Body of pancreas (tissue), 4 donors: ENCODE measurements around the gene ITGA2. TPM values are rescaled to one million over a fixed set of nuclear protein-coding genes. Genes with fewer than 3 reads are reported as not detected.

ENCODE experiments used
- ATAC-seq: fragments of 150-250 bp; one replicate; pipeline ENCODE4 v1.9.1; 2016
- DNase-seq, 4 donors: peaks; one replicate each; pipeline ENCODE4 v3.0.0-alpha.2; 2019
- H3K27ac ChIP-seq, 4 donors: fragments of 200-600 bp; sonication (generic); 1 replicate in 3 of 4; 2 replicates in 1 of 4; pipeline versions ENCODE4 v1.5.1 to v1.6.1; 2016 to 2019; ENCODE audit warnings: mild to moderate bottlenecking in 1 of 4, mixed read lengths in 1 of 4, moderate library complexity in 1 of 4
- H3K27me3 ChIP-seq, 2 donors: fragments of 200-600 bp; sonication (generic); one replicate each; pipeline ENCODE4 v1.6.0; 2016; ENCODE audit warnings: mild to moderate bottlenecking in 1 of 2
- H3K36me3 ChIP-seq, 2 donors: fragments of 200-600 bp; sonication (generic); replicated peaks in 1 of 2; 2 replicates each; pipeline ENCODE4 v1.5.1; 2016; ENCODE audit warnings: low read depth in 2 of 2; ENCODE audit not compliant: insufficient read depth in 1 of 2
- H3K4me1 ChIP-seq: fragments of 200-600 bp; sonication (generic); one replicate; pipeline ENCODE4 v1.6.0; 2016
- H3K4me3 ChIP-seq, 2 donors: fragments of 200-600 bp; sonication (generic); 1 replicate in 1 of 2; 2 replicates in 1 of 2; pipeline ENCODE4 v1.5.1; 2016 to 2019
- H3K9me3 ChIP-seq, 3 donors: fragments of 200-600 bp; sonication (generic); 1 replicate in 2 of 3; 2 replicates in 1 of 3; pipeline ENCODE4 v1.5.1; 2016
- POLR2A ChIP-seq, 3 donors: fragments of 450-650 bp; IDR thresholded peaks; one replicate each; pipeline ENCODE4 v1.6.1; 2016; ENCODE audit warnings: antibody characterized with exemption in 3 of 3, mild to moderate bottlenecking in 2 of 3
- WGBS, 2 donors: methylation state at CpG; one replicate each; pipeline ENCODE4 v1.1.5; 2017; 5-methylcytosine and 5-hydroxymethylcytosine counted together
- intact Hi-C: fragments of 100-400 bp; cut with DNase I; formaldehyde crosslinking; loops from one replicate; pipeline ENCODE4 v1.15.1; 2023
- total RNA-seq, 2 donors: library from RNA; depleted of rRNA; stranded (reverse); fragments of >200 nt; gene quantifications; one replicate each; pipeline ENCODE4 v1.1.0, GENCODE V29; 2016
- TF ChIP-seq, protein P1 (sequence below), 7 experiments: fragments of 450-650 bp in 4 of 7; fragments of 200-600 bp in 3 of 7; sonication (generic) in 3 of 7; IDR thresholded peaks; one replicate each; pipeline ENCODE4 v1.5.1; 2016 to 2019; ENCODE audit warnings: antibody characterized with exemption in 7 of 7

ITGA2 gene
- total RNA-seq, 2 donors from 2014 or later: 4.0 to 4.4 TPM

DNA sequence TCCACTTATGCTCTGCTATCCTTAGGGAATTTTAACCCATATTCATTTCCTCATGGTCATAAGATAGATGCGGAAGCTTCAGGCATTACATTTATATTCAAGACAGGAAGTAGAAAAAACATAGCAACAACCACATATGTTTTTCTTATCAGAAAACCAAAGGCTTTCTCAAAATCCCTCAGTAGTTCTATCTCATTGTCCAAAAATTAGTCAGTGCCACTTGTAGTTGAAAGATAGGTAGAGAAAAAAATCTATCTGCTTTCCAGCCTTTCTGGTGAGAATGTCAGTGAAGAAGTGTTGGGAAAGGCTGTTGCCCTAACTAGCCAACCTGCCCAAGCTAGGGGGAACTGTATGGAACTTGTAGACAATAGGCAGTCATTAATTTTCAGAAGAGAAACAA lies 143.9 kb downstream of the ITGA2 start:
- Histone ChIP-seq H3K27me3 (no peaks in the 10 kb centered on the region), H3K4me1 (no peaks in the 10 kb centered on the region), H3K27ac (no peak overlapping the region), H3K4me3 (no peak overlapping the region), H3K9me3 (no peaks in the 10 kb centered on the region), H3K36me3 (no peaks in the 10 kb centered on the region)
- ATAC-seq (no peak), DNase-seq (no peak)
- 90 to 92% methylated on average over 1 of the region's 1 CpG for WGBS, 2 donors
- TF ChIP-seq, protein P1, sequence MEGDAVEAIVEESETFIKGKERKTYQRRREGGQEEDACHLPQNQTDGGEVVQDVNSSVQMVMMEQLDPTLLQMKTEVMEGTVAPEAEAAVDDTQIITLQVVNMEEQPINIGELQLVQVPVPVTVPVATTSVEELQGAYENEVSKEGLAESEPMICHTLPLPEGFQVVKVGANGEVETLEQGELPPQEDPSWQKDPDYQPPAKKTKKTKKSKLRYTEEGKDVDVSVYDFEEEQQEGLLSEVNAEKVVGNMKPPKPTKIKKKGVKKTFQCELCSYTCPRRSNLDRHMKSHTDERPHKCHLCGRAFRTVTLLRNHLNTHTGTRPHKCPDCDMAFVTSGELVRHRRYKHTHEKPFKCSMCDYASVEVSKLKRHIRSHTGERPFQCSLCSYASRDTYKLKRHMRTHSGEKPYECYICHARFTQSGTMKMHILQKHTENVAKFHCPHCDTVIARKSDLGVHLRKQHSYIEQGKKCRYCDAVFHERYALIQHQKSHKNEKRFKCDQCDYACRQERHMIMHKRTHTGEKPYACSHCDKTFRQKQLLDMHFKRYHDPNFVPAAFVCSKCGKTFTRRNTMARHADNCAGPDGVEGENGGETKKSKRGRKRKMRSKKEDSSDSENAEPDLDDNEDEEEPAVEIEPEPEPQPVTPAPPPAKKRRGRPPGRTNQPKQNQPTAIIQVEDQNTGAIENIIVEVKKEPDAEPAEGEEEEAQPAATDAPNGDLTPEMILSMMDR (IDR thresholded peaks at IDR 0.05): no peak
- no peak for TF ChIP-seq POLR2A (IDR thresholded peaks at IDR 0.05)
- intact Hi-C loops: no loop called here

Other genes with a start within 250 kb of the ITGA2 start
- 10 to 100 TPM in 1 of 2 donors, 1 to 10 TPM in 1; 6.9 to 11.2 TPM for gene ITGA1, start 201.4 kb upstream of the ITGA2 start, total RNA-seq
- gene PELO, start 201.4 kb upstream of the ITGA2 start, total RNA-seq: 1 to 10 TPM; 3.6 to 8.3 TPM
- 10 to 100 TPM; 17.8 to 27.5 TPM for gene MOCS2, start 120.4 kb downstream of the ITGA2 start, total RNA-seq